HG03439 (cell line): Measurements from ENCODE around the gene ZNF500.

Experiments used
- ATAC-seq: cut with Tn5 transposase; IDR thresholded peaks from one replicate; pipeline ENCODE4 v1.9.1; 2021; ENCODE audit warnings: mild to moderate bottlenecking, moderate library complexity; ENCODE audit not compliant: unreplicated experiment

The ZNF500 gene

DNA sequence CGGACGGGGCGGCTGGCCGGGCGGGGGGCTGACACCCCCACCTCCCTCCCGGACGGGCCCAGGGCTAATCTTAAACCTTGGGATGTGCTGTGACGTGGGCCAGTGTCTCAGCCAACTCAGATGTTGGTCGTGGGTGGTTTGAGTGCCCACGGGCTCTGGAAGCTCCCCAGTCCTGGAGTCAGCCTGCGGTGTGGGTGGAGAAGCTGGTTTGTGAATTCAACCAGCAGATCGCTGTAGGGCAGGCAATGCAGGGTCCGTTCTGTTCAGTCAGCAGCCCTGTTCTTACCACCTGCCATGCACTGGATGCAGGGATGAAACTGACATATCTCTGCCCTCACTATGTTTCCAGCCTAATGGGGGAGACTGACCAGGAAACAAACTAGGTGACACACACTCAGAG lies 8.0 kb upstream of the ZNF500 start:
- ATAC-seq, result no peak

DNA sequence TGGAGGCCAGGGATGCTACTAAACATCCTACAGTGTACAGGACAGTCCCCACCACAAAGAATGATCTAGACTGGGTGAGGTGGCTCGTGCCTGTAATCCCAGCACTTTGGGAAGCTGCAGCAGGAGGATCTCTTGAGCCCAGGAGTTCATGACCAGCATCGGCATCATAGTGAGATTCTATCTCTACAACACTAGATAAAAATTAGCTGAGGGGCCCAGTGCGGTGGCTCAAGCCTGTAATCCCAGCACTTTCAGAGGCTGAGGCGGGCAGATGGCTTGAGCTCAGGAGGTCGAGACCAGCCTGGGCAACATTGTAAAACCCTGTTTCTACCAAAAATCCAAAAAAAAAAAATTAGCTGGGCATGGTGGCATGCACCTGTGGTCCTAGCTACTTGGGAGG lies 5.4 kb upstream of the ZNF500 start:
- ATAC-seq, result no peak

DNA sequence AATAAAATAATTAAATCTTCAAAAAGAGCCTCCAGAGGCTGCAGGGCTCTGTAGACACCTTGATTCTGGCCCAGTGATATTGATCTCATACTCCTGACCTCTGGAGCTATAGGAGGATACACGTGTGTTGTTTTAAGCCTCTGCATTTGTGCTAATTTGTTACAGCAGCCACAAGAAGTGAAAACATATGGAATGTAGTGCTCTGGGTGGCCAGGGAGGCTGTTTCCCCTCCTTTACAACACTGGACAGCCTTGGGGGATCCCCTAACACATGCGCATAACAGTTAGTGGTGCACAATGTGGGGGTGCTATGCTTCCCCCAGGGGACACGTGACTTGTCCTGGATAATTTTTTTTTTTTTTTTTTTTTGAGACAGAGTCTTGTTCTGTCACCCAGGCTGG lies 4.7 kb upstream of the ZNF500 start:
- ATAC-seq, result no peak

DNA sequence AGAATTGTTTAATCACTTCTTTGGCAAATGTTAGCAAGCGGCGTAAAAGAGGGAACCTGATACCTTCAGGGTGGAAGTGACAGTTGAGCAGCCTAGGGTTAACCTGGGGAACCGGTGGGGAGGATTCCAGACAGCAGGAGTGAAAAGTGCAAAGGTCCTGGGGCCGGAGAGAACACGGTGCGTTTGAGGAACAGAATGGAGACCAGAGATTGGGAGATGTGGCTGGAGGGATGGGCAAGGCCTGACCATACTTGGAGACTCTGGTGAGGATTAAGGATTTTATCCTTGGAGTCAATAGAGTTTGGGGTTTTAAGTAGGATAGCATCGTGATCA lies 2.3 kb upstream of the ZNF500 start:
- no peak for ATAC-seq

DNA sequence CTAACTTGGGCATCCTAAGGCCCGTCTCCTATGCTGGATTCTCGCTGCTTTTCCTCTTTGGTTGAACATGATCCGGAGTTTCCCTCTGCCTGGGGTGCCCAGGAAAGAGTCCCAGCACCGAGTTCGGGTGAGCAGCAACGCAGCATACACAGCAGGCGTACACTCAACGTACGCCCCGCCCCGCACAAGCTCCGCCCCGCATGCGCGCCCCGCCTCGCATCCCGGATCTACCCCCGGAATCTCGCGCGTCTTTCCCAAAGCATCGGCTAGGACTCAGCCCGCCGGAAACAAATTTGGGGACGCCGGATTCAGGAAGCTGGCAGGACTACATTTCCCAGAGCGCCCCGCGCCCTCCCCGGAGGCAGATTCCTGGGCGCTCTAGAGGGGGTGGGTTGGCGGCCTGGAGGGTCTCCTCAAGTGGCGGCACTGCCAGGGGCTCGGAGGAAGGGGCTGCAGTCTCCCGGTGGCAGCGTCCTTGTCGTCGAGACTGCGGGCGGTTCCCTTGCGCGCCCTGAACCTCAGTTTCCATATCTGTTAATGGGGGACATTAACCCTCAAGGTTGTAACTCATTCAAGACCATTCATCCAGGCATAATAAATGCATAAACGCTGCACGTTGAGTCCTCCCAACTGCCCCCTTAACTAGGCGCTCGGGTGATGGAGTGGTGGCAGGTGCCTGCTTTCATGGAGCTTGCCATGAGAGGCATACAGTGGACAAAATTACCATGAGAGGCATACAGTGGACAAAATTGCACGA lies 1.8 kb upstream of the ZNF500 start:
- peak; percentile 60 for ATAC-seq

DNA sequence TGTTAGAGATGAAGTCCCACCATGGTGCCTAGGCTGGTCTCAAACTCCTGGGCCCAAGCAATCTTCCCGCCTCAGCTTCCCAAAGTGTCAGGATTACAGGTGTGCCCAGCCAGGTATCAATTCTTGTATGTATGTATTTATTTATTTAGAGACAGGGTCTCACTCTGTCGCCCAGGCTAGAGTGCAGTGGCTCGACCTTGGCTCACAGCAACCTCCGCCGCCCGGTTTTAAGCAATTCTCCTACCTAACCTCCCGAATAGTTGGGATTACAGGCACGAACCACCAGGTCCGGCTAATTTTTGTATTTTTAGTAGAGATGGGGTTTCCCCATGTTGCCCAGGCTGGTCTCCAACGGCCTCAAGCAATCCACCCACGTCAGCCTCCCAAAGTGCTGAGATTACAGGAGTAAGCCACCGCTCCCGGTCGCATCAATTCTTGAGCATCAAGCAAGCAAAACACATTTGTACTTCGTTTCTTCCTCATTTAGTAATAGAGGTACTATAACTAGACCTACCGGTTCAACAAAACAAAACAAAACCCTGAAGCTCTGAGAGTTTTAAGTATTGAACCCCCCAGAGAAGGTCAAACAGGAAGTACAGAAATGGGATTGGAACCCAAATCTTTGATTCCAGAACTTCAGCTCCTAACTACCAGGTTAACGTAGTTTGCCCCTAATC lies 1.0 kb upstream of the ZNF500 start:
- peak; percentile 1 for ATAC-seq

DNA sequence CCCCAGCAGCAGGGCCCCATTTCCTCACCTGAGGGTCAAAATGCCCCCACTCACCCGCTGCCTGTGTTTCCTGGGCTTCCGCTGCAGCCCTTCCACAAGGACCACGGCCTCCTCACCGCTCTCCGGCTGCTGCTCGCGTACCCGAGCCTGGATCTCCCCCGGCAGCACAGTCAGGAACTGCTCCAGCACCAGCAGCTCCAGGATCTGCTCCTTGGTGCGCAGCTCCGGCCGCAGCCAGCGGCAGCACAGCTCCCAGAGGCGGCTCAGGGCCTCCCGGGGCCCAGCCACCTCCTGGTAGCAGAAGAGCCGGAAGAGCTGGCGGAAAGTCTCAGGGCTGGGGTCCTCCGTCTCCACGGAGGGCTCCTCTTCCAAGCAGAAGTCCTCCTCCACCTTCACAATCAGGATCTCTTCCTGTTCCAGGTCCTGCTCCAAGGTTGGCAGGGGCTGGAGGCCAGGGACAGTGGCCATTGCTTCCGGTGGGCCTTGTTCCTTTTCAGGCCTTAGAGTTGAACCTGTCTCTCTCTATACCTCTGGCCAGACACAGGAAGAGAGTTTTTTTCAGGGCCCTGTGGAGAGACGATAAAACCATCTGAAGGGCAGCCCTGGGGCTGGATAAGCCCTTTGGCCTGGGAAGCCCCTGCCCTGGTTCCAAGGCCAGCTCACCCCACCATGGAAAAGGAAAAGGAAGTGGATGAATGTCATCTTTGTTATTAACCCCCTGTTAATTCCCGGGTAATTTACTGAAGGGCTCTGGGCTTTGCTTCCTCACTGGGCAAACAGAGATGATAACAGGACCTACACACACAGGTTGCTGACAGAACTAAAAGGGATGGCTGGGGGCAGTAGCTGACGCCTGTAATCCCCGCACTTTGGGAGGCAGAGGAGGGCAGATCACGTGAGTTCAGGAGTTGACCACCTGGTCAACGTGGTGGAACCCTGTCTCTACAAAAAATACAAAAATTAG lies 1.2 kb downstream of the ZNF500 start:
- ATAC-seq, result no peak

DNA sequence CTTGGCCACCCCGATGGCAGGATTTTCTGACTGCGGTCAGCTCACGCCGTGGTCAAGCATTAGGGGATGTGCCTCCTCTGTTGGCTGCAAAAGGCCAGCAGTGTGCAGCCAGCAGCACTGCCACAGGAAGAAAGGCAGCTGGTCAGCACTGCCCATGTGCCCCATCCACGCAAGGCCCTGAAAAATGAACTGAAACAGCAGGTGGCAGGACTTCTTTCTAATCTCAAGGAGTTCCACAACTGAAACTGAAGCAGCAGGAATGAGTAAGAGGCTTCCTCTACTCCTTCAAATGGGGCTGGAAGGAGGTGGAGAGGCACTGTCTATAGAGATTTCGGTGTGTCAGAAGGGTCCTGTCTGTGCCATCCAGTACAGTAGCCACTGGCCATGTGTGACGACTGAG lies 3.2 kb downstream of the ZNF500 start:
- no peak for ATAC-seq

DNA sequence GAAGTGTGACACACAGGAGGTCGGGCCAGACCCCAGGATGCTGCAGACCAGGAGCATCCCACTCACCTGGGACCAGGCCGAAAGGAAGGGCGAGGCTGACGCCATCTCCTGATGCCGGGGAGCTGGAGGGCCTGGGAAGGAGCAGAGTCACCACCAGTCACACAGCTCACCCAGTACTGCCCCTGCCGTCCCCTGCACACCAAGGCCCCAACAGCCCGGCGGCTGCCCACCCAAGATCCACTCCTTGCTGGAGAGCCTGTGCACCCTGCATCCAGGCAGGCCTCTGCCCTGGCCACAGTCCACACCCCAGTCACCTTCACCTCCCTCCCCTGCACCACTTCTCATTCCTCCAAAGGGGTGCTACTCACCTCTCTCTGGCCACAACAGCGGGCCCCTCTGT lies 4.8 kb downstream of the ZNF500 start:
- ATAC-seq, result no peak

DNA sequence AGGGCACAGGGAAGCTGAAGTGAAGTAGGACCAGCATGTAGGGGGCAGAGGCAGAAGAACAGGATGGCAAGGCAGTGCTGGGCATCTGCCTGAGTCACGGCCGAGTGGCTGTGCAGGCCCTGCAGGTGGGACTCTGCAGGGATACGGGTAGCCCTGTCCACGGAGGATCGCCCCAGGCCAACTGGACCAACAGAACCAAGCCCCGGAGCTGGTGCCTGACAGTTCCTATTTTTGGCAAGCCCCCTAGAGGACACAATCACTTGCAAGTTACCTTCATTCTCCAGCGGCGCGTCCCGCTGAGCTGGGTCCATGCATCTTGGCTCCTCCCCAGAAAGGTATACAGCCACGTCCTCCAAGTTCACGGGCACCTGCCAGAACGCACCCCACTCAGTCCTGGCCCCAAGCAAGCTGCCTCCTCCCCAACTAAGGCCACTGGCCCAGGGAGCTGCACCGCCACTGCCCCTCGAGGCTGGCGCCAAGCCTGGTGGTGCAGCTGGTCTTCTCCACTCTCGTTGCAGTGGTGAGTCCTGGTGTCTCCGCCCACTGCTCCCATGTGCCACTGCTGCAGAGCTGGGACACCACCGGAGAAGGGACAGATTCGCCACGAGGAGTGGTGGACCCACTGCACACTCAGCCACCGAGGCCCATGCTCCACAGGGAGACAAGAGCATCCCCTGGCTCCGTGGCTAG lies 6.6 kb downstream of the ZNF500 start:
- no peak for ATAC-seq

DNA sequence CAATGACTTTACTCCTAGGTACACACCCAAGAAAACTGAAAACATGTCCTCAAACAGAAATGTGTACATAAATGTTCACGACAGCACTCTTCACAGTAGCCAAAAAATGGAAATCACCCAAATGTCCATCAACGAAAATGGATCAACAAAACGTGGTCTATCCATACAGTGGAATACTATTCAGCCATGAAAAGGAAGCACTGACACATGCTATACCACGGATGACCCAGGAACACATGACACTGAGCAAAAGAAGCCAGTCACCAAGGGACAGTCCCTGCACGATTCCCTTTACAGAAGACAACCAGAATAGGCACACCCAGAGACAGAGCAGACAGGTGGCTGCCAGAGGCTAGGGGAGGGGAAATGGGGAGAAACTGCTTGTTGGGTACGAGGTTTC lies 11.3 kb downstream of the ZNF500 start:
- no peak for ATAC-seq

DNA sequence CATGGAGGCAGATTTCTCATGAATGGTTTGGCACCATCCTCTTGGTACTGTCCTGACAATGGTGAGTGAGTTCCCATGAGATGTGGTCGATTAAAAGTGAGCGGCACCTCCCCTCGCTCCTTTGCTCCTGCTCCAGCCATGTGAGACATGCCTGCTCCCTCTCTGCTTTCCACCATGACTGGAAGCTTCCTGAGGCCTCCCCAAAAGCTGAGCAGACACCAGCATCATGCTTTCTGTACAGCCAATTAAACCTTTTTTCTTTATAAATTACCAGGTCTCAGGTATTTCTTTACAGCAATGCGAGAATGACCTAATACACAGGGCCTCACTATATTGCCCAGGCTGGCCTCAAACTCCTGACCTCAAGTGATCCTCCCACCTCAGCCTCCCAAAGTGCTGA lies 12.1 kb downstream of the ZNF500 start:
- no peak for ATAC-seq

DNA sequence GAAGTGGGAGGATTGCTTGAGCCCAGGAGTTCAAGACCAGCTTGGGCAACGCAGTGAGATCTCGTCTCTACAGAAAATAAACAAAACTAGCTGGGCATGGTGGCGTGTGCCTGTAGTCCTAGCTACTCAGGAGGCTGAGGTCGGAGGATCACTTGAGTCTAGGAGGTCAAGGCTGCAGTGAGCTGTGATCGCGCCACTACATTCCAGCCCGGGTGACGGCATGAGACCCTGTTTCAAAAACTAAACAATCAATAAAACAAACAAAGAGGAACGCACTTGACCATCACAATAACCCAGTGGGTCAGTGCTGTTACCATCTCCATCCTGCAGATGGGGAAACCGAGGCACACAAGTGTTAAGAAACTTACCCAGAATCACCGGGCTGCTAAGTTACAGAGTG lies 13.7 kb downstream of the ZNF500 start:
- ATAC-seq, result no peak

DNA sequence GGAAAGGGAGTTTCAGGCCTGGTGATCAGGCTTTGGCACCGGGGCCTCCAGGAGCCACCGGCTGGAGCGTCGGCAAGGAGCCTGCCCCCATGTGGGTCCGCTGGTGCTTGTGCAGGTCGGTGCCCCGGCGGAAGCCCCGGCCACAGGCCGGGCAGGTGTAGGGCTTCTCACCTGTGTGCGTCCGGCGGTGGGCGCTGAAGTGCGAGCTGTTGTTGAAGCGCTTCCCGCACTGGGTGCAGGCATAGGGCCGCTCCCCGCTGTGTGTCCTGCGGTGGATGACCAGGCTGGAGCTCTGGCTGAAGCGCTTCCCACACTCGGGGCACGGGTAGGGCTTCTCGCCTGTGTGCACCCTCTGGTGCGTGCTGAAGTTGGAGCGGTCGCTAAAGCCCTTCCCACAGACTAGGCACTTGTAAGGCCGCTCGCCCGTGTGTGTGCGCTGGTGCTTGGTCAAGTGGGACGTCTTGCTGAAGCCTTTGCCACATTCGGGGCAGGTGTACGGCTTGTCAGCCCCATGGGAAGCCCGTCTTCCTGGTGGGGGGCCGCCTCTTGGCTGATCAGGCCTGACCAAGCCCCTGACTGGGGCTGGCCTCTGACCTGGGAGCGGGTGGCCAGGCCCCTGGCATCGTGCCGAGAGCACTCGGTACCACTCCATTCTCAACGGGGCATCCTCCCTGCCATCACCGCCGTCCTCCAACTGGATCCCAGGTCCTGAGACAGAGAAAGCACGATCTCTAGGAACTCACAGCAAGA lies 14.4 kb downstream of the ZNF500 start:
- no peak for ATAC-seq

DNA sequence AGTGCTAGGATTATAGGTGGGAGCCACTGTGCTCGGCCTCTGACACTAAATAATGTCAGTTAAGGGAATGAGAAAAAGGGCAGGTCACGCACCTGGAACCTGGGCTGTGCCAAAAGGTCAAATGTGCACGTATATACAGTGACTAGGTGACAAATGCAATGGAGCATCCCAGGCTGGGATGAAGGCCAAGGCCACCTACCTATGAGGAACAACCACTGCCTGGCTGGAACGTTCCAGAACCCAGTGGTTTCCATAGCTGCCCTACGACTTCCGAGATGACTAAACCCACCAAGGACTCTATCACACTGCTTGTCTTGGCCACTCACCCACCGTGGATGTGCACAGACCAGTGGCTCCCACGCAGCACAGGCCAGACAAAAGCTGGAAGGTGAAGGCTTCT lies 16.1 kb downstream of the ZNF500 start:
- no peak for ATAC-seq

DNA sequence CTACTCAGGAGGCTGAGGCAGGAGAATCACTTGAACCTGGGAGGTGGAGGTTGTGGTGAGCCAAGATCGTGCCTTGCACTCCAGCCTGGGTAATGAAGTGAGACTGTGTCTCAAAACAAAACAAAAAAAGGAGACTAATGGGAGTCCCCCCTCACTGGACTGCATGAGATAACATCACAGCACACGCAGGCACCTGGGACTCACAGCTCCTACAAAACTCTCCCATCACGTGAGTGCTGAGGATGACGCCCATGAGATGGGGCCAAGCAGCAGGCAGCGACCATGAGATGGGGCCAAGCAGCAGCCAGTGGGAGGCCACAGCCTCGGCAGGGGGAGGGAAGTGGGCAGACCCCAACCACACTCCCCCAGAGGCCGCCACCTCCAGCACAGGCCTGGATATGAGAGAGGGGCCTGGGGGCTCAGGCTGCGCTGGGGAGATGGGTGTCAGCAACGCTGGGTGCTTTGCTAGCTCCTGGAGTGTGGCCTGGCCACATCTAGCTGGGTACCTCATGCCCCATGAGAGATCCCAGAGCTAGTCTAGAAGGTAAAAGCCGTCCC lies 17.2 kb downstream of the ZNF500 start:
- no peak for ATAC-seq

DNA sequence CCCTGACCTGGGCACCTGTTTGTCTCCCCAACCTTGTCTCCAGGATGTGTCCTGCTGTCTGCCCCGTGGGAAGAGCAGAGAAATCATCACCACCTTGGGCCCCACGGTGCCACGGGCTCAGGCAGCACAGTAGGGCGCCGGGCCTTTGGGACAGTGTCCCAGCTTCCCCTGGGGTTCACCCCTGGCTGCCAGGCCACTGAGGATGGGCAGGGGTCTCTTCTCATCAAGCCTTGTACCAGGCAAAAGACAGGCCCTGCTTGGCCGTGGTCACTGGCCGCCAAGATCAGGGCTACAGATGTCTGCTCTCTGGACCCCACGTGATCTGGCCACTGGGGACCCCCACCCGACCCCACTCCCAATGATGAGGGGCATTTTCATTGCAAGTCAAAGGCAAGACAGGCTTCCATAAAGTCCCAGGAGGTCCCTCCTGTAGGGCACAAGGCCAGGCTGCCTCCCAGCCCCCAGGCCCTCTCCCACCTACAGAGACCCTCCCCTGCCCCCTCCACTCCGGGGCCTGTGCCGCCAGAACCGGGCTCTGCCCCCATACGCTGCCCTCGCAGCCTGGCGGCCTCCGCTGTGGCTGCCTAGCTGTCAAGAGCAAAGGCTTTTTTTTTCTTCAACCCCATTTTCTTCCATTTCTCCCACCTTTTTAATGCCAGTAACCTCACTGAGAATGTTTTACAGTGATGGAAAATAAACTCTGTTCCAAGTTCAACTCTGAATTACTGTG lies 18.1 kb downstream of the ZNF500 start:
- ATAC-seq, result no peak

DNA sequence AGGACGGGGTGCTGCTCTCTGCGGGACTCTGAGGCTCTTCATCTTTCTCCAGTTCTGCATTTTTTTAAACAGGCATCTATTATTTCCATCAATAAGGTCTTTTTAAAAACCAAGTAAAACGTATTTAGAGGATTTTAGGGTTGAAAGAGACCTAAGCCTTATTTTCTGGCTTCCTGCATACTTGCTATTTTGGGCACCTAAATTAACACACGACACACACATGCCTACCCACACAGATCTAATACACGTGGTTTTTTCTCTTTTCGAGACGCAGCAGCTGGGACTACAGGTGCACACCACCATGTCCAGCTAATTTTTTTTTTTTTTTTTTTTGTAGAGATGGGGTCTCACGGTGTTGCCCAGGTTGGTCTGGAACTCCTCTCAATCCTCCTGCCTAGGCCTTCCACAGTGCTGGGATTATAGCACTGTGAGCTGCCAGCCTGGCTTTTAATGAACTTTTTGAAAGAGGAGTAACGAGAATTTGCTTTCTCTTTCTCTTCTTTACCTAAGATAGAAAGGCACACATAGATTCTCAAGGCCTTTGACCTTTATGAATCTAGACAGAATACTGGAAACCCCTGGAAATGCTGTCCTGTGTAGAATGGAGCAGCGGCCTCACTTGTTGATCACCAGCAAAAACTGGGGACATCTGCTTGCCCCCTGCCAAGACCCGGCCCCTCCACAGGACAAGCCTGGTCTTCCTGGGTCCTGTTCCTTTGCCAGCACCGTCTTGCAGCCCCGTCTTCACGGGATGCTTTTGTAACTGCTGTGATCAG lies 18.9 kb downstream of the ZNF500 start:
- no peak for ATAC-seq
